WTC11 (cell line): ENCODE measurements around the gene ITGA6. TPM values are rescaled to one million over a fixed set of nuclear protein-coding genes. Genes with fewer than 3 reads are reported as not detected.

Experiments
- ATAC-seq: fragments of 200-7000 bp; cut with Tn5 transposase; 2 replicates; pipeline ENCODE4 v1.10.0; 2021; ENCODE audit warnings: mild to moderate bottlenecking, moderate library complexity
- CTCF ChIA-PET: fragments of 300-600 bp; sonication (Branson Sonifier 250); formaldehyde crosslinking; loops from one replicate; lab custom pipeline; 2021; ENCODE audit warnings: antibody characterized with exemption; lab: Charles Lee
- POLR2A ChIA-PET: fragments of 350-600 bp; sonication (Branson Sonifier 250); formaldehyde crosslinking; loops from one replicate; lab custom pipeline; 2021; ENCODE audit warnings: antibody characterized with exemption; lab: Charles Lee
- DNase-seq: peaks from one replicate; pipeline ENCODE4 v3.0.0; 2021; ENCODE audit warnings: low spot score
- H3K27ac Mint-ChIP-seq: 2 replicates; pipeline ENCODE4 v1.8.0; 2021; ENCODE audit warnings: mixed read lengths
- H3K27me3 Mint-ChIP-seq: 2 replicates; pipeline ENCODE4 v1.8.0; 2021; ENCODE audit warnings: low read depth, mild to moderate bottlenecking, moderate library complexity, mixed read lengths
- H3K36me3 Mint-ChIP-seq: 2 replicates; pipeline ENCODE4 v1.8.0; 2021; ENCODE audit warnings: mixed read lengths
- H3K4me1 Mint-ChIP-seq: 2 replicates; pipeline ENCODE4 v1.8.0; 2022; ENCODE audit warnings: mixed read lengths
- H3K4me3 Mint-ChIP-seq: 2 replicates; pipeline ENCODE4 v1.8.0; 2021; ENCODE audit warnings: mild to moderate bottlenecking, moderate library complexity, mixed read lengths
- H3K9me3 Mint-ChIP-seq: 2 replicates; pipeline ENCODE4 v1.8.0; 2021; ENCODE audit warnings: mixed read lengths
- ATF1 ChIP-seq: sonication (generic); formaldehyde crosslinking; IDR thresholded peaks from 2 replicates; pipeline ENCODE4 v1.8.1; 2023; ENCODE audit warnings: mild to moderate bottlenecking, moderate library complexity, missing genetic modification reagents
- ATF3 ChIP-seq: sonication (generic); formaldehyde crosslinking; conservative IDR thresholded peaks from 2 replicates; pipeline ENCODE4 v1.8.1; 2022; ENCODE audit warnings: mild to moderate bottlenecking, missing genetic modification reagents
- CTCF ChIP-seq: fragments of 200-600 bp; IDR thresholded peaks from 2 replicates; pipeline ENCODE4 v1.8.0; 2022; ENCODE audit warnings: antibody characterized with exemption
- E2F4 ChIP-seq: sonication (generic); formaldehyde crosslinking; IDR thresholded peaks from 2 replicates; pipeline ENCODE4 v1.8.1; 2022; ENCODE audit warnings: low read depth, mild to moderate bottlenecking, moderate library complexity, missing genetic modification reagents, borderline replicate concordance
- ELF4 ChIP-seq: sonication (generic); formaldehyde crosslinking; IDR thresholded peaks from 2 replicates; pipeline ENCODE4 v1.8.1; 2022; ENCODE audit warnings: low read depth, mild to moderate bottlenecking, moderate library complexity, missing genetic modification reagents
- EMX1 ChIP-seq: fragments of 250-450 bp; sonication (Bioruptor Pico); IDR thresholded peaks from 2 replicates; pipeline ENCODE4 v1.8.0; 2021; ENCODE audit warnings: mild to moderate bottlenecking
- GRHL2 ChIP-seq: fragments of 250-450 bp; sonication (Bioruptor Pico); IDR thresholded peaks from 2 replicates; pipeline ENCODE4 v1.8.0; 2022; ENCODE audit warnings: mild to moderate bottlenecking, moderate library complexity; ENCODE audit not compliant: insufficient replicate concordance, severe bottlenecking
- IRF1 ChIP-seq: sonication (generic); formaldehyde crosslinking; IDR thresholded peaks from 2 replicates; pipeline ENCODE4 v1.8.0; 2023; ENCODE audit warnings: missing genetic modification reagents
- MLX ChIP-seq: sonication (generic); formaldehyde crosslinking; IDR thresholded peaks from 2 replicates; pipeline ENCODE4 v1.8.1; 2023; ENCODE audit warnings: mild to moderate bottlenecking, missing genetic modification reagents, moderate library complexity
- NFATC4 ChIP-seq: fragments of 250-450 bp; sonication (Bioruptor Pico); IDR thresholded peaks from 2 replicates; pipeline ENCODE4 v1.9.0; 2021; ENCODE audit warnings: mild to moderate bottlenecking
- NFE2L1 ChIP-seq: sonication (generic); formaldehyde crosslinking; IDR thresholded peaks from 2 replicates; pipeline ENCODE4 v1.8.1; 2023; ENCODE audit warnings: missing genetic modification reagents
- NFYB ChIP-seq: sonication (generic); formaldehyde crosslinking; conservative IDR thresholded peaks from 2 replicates; pipeline ENCODE4 v1.8.0; 2022; ENCODE audit warnings: low read depth, missing genetic modification reagents
- NR1H2 ChIP-seq: sonication (generic); formaldehyde crosslinking; IDR thresholded peaks from 2 replicates; pipeline ENCODE4 v1.9.0; 2021; ENCODE audit warnings: mild to moderate bottlenecking, moderate library complexity, missing genetic modification reagents
- TCF7 ChIP-seq: sonication (generic); formaldehyde crosslinking; IDR thresholded peaks from 2 replicates; pipeline ENCODE4 v1.8.0; 2022; ENCODE audit warnings: mild to moderate bottlenecking, low read depth, missing genetic modification reagents, moderate library complexity
- TEAD1 ChIP-seq: sonication (generic); formaldehyde crosslinking; IDR thresholded peaks from 2 replicates; pipeline ENCODE4 v1.8.0; 2022; ENCODE audit warnings: mild to moderate bottlenecking, missing genetic modification reagents
- USF1 ChIP-seq: sonication (generic); formaldehyde crosslinking; IDR thresholded peaks from 2 replicates; pipeline ENCODE4 v1.8.0; 2022; ENCODE audit warnings: mild to moderate bottlenecking, missing genetic modification reagents
- ZBTB21 ChIP-seq: sonication (generic); formaldehyde crosslinking; IDR thresholded peaks from 2 replicates; pipeline ENCODE4 v1.8.1; 2023; ENCODE audit warnings: mild to moderate bottlenecking, missing genetic modification reagents, borderline replicate concordance
- ZNF281 ChIP-seq: sonication (generic); formaldehyde crosslinking; IDR thresholded peaks from 2 replicates; pipeline ENCODE4 v1.8.0; 2023; ENCODE audit warnings: mild to moderate bottlenecking, missing genetic modification reagents
- ZNF512 ChIP-seq: sonication (generic); formaldehyde crosslinking; IDR thresholded peaks from 2 replicates; pipeline ENCODE4 v1.8.1; 2022; ENCODE audit warnings: missing genetic modification reagents, borderline replicate concordance
- total RNA-seq: library from RNA; stranded (reverse); gene quantifications from 3 replicates; pipeline ENCODE4 v1.2.3, GENCODE V29; 2021

Gene ITGA6
- total RNA-seq, 1 experiment from 2014 or later: 83.6 TPM

GRCh38 chr2:172403881-172404468 lies 23.4 kb upstream of the ITGA6 start (continued):
- TF ChIP-seq ATF3: no peak
- TF ChIP-seq MLX (CRISPR knock-in tag): no peak
- no peak for TF ChIP-seq E2F4 (CRISPR knock-in tag)
- no peak for TF ChIP-seq ELF4 (CRISPR knock-in tag)
- no peak for TF ChIP-seq NFATC4 (CRISPR knock-in tag)

- no peaks in the 10 kb centered on the region for H3K27me3 Mint-ChIP-seq
- peaks cover 6% of the 10 kb centered on the region for H3K9me3 Mint-ChIP-seq
- H3K27ac Mint-ChIP-seq: no peak overlapping the region
- TF ChIP-seq GRHL2 (CRISPR knock-in tag): no peak
- TF ChIP-seq ZNF281 (CRISPR knock-in tag): no peak
- TF ChIP-seq NR1H2 (CRISPR knock-in tag): no peak
- TF ChIP-seq USF1: no peak
- no peak for TF ChIP-seq IRF1 (CRISPR knock-in tag)
- no peak for TF ChIP-seq TEAD1 (CRISPR knock-in tag)
- TF ChIP-seq ATF1 (CRISPR knock-in tag): no peak
- TF ChIP-seq NFYB: no peak
- no peak for TF ChIP-seq ZBTB21 (CRISPR knock-in tag)
- no peak for TF ChIP-seq ZNF512 (CRISPR knock-in tag)
- no peak for TF ChIP-seq TCF7
- no peak for TF ChIP-seq CTCF
- no peak for TF ChIP-seq NFE2L1 (CRISPR knock-in tag)
- no peak for TF ChIP-seq EMX1 (CRISPR knock-in tag)
- ATAC-seq (no peak), DNase-seq (no peak)
- H3K36me3 Mint-ChIP-seq: no peaks in the 10 kb centered on the region
- ChIA-PET CTCF (no interaction called here), POLR2A (interaction anchor here (0.7 kb wide), 1 partner anchor 300 kb away, joined by 3 read pairs; no protein-coding TSS in a partner anchor)
- H3K4me1 Mint-ChIP-seq: peaks cover 17% of the 10 kb centered on the region
- H3K4me3 Mint-ChIP-seq: no peak overlapping the region
Observed at GRCh38 chr2:172404824-172405223, 22.6 kb upstream of the ITGA6 start.
